ENCODE results near the gene NEMP1.
A peak's percentile ranks its signal among the peaks of the same experiment; 100 is the strongest.
"Not testable (repeated sequence)": the region's sequence is repeated elsewhere in the genome, so short reads cannot be mapped to it uniquely, and the experiment has no call there.

NEMP1 gene, protein sequence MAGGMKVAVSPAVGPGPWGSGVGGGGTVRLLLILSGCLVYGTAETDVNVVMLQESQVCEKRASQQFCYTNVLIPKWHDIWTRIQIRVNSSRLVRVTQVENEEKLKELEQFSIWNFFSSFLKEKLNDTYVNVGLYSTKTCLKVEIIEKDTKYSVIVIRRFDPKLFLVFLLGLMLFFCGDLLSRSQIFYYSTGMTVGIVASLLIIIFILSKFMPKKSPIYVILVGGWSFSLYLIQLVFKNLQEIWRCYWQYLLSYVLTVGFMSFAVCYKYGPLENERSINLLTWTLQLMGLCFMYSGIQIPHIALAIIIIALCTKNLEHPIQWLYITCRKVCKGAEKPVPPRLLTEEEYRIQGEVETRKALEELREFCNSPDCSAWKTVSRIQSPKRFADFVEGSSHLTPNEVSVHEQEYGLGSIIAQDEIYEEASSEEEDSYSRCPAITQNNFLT

DNA sequence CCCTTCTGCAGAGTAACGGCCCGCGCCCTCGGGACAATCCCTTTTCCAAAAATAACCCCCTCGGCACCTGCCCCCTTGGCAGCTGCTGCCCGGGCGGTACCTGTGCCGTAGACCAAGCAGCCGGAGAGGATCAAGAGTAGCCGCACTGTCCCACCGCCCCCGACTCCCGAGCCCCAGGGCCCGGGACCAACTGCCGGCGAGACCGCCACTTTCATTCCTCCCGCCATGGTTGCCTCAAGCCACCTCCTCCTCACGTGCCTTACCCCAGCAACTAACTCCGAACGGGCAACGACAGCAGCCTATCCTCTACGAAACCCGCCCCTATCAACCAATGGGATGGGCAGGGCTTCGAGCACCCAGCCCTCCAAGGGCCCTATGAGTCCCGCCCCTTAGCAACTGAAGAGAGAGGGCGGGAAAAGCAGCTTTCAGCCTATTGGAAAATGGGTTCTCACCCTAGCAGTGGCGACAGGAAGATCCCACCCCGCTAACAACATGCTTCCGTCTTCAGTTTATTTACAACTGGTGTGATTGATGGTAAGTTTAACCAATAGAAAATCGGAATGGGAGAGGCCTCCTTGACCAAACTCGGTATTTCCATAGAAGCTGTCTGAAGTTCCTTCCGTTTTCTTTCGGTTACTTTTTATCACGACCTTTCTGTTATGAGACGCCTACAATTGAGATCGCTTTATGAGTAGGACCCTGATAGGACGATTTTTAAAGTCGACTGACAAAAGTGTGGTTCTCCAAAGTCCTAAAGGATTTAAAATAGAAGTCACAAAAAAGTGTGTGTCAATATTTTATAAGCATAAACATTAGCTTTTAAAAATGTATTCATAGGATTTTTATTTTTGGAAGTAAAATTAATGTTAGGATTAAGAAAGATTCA lies at the start of gene NEMP1:
TSS of gene NEMP1 (minus strand) at position 273 of the 886 bp plus-strand sequence. CDS start at position 227, 46 bp downstream.
- peak; percentile 73 to 92 (median 84) for DNase-seq (ENCODE audit: low read depth in 4 of 4, low spot score in 1 of 4)

DNA sequence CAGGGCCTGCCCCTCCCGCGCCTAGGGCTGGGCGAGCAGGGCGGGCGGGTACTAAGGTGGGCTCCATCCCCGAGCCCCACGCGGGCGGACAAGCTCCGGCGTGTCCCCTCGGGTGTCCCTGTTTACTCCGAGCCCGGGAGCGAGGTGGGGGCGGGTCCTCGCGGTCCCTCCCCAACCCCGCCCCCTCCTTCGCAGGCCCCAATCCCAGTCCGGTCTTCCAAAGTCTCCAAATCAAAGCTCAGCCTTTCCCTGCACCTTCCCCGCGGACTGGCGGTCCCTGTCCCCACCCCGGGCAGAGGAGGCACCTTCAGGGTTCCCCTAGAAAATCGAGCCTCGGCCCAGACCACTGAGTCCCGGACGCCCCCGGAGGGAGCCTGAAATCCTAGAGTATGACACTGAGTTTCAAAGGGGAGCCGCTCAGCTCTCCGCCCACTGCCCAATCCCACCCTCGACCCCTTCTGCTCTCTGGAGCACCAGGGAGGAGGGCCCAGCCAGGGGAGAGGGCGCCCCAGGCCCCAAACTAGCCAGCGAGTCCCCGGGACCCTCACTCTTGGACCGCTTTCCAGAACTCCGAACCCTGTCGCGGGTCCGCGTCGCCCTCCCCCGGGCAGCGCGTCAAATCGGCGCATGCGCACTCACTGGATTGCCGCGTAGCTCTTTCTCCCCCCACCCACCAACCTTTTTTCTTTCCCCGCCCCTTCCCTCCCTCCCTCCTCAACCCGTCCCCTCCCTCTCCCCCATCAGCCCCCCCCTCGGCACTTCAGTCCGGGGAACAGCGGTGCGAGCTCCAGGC lies 49.3 kb upstream of the NEMP1 start, which contains the start of gene LRP1:
TSS of gene LRP1 (plus strand) at position 758 of the 793 bp plus-strand sequence. CDS start 482 bp downstream, outside the sequence.
- peak; percentile 50 to 67 (median 57) for DNase-seq (ENCODE audit: low read depth in 4 of 4, low spot score in 1 of 4)

DNA sequence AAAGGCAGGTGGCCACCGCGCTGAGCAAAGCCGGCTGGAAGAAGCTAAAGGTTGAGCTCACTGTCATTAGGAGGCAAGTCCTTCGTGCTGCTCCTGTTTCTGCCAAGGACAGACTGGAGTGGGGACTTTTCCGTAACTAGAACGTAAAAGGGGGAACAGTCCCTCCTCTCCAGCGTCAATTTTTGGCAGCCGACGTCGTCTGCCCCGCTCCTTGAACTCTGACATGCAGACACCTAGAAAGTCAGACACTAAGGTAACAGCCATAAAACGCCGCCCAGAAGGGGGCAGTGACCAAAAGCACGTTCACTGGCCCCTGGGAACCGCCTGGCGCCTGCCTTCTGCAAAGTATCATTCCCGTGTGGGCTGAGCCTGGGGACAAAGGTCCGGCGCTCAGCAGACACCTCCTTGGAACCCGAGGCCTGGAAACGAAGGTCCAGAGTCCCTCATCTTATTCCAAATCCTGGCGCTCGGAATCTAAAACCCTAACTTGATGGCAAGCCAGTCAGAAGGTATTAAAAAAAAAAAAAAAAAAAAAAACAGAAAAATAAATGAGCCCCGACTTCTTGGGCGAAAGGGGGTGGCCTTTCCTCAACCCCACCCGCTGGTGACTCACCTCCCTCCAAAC lies 48.6 kb upstream of the NEMP1 start:
- no peak for DNase-seq (ENCODE audit: low read depth in 4 of 4, low spot score in 1 of 4)

DNA sequence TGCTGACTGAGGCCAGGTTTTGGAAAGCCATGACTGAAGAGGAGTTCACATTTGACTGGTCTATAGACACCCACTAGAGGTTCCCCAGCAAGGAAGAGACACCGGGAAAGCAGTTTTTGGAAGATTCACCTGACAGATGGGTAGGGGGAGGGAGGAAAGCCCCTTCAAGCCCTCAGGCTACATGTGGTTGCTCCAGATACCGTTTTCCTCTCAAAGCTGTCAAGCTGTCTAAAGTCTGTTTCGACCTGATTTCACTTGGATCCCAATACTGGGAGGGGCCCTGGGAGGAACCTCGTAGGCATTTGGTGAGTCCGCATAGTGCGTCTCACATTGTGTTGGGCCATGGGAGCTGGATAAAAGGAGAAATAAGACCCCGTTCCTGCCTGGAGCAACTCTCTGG lies 48.0 kb upstream of the NEMP1 start:
- DNase-seq (ENCODE audit: low read depth in 4 of 4, low spot score in 1 of 4), result no peak

DNA sequence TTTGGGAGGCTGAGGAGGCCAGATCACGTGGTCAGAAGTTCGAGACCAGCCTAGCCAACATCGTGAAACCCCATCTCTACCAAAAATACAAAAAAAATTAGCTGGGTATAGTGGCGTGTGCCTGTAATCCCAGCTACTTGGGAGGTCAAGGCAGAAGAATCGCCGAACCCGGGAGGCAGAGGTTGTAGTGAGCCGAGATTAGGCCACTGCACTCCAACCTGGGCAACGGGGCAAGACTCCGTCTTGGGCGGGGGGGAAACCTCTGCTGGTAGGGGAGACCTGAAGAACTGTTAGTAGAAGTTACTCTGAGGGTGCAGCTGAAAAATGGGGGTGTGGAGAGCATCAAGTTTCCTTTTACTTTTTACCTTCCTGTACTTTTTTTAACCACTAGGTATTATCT lies 47.5 kb upstream of the NEMP1 start:
- no peak for DNase-seq (ENCODE audit: low read depth in 4 of 4, low spot score in 1 of 4)

DNA sequence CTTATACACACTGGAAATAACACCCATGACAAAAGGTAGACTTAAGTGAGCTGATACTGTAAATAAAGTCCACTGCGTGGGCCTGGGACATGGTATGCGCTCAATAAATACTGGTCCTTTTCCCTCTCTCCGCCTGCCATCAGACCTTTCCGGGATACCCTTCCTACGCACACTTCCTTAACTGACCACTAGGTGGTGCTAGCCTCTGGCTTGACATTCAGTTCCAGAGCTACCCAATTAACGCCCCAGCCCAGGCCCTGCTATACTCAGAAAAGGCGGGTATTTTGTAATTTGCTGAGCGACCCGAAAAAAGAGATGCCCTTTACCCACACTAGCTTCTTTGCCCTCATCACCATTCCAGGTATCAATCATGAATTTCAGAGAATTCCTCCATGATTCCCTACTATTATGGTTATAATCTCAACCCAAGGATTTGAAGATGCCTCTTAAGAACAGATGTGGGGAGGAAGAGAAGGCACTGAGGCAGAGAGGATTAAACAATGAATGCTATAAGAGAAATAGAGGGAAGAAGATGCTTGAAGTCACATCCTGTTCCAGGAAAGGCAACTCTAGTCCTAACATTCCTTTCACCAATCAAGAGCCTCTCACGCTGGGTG lies 45.8 kb upstream of the NEMP1 start:
- peak; percentile 47 to 72 (median 59) for DNase-seq (ENCODE audit: low read depth in 4 of 4, low spot score in 1 of 4)

DNA sequence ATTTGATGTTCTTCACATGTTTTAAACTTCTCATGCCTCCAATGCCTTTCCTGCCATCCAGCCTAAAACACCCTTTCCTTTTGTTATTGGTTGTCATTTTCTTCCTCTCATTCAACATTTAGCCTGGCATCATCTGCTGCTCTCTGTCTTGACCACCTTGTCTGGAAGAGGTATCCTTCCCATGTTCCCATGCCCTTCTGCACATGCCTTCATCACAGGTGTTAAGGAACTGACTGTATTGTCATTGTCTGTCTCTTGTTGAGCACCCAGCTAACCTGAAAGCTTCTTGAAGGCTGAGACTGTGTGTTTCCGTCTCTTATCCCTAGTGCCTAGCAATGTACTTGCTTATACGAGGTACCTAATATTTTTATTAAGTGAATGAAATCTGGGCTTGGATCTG lies 45.2 kb upstream of the NEMP1 start:
- no peak for DNase-seq (ENCODE audit: low read depth in 4 of 4, low spot score in 1 of 4)

DNA sequence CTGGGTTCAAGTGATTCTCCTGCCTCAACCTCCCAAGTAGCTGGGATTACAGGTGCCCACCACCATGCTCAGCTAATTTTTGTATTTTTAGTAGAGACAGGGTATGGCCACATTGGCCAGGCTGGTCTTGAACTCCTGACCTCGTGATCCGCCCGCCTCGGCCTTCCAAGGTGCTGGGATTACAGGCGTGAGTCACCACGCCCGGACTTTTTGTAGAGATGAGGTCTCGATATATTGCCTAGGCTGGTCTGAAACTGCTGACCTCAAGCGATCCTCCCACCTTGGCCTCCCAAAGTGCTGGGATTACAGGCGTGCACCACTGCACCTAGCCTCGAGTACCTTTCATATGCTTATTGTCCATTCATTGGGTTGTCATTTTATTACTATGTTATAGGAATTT lies 42.1 kb upstream of the NEMP1 start:
- DNase-seq (ENCODE audit: low read depth in 4 of 4, low spot score in 1 of 4), result not testable (repeated sequence)

DNA sequence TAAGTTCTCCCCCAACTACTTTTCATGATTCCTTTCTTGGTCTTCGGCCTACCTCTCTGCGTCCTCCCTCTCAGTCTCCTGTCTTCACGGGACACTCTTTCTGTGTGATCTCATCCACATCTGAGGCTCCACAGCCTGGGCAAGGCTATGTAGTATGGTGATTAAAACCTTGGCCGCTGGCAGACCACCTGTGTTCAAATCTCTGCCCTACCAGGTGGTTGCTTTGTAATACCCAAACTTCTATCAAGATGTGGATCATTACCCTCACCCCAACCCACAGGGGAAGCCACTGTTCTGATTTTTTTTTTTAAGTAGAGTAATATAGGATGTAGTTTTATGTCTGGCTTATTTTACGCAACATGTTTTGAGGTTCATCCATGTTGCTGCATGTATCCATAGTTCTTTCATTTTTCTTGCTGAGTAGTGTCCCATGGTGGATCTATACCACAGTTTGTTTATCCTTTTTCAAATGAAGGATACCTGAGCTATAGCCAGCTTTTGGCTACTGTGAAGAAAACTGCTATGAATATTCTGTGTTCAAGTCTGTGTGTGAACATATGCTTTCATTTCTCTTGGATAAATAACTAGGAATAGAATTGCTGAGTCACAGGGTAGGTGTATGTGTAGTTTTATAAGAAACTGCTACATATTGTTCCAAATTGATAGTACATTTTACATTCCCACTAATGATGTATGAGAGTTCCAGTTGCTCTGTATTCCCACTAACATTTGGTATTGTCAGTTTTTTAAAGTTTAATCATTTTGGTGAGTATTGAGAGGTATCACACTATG lies 40.9 kb upstream of the NEMP1 start:
- DNase-seq (ENCODE audit: low read depth in 4 of 4, low spot score in 1 of 4), result no peak

DNA sequence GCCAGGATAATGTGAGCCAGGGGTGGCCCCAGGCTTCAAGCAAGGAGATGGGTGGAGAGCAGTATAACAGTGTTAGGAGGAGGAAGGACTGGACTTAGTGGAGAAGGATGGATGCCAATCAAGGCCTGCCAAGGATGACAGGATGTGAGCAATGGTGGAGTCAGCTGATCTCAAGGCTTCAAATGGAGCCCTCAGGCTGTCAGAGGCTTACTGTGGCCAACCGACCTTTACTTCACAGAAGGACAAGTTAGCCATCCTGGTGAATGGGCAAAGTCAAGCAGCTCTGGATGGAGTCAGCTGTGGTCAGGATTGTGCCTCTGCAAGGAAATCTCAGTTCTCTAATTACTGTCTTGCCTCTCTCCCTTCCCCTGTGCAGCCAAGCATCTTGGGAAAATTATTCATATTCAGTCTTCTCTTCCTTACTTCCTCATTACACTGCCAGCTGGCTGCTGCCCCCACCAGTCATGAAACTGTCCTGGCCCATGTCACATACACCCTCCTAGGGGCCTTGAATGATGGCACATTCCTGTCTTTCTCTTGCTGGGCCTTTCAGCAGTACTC lies 40.2 kb upstream of the NEMP1 start:
- DNase-seq (ENCODE audit: low read depth in 4 of 4, low spot score in 1 of 4), result no peak

DNA sequence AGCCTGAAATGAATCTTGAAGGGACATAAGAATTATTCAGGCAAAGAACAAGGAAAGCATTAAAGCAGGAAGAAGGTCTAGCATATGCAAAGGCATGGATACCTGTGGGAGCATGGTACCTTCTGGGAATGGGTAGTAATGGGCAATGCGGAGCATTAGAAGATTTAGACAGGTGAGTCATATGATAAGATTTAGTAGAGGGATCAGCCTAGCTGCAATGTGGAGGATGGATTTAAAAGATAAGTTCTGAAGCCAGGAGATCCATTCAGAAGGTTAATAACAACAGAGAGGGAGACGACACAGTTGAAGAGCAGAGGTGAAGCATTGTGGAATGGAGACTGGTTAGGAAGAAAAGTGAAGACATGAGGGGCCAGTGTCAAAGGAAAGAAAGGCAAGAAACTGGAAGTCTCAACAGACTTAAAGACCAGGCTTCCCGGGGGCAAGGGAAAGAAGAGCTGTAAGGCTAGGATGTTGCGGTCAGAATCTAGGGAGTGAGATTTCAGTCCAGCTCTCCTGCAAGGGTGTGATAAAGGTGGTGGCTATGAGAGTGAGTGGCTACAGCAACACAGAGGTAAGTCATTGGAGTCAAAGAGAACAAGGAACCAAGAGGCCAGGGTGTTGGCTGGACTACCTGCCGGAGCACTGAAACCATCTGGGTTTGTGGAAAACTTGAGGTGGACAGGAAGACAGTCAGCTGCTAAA lies 38.1 kb upstream of the NEMP1 start:
- DNase-seq (ENCODE audit: low read depth in 4 of 4, low spot score in 1 of 4), result no peak

DNA sequence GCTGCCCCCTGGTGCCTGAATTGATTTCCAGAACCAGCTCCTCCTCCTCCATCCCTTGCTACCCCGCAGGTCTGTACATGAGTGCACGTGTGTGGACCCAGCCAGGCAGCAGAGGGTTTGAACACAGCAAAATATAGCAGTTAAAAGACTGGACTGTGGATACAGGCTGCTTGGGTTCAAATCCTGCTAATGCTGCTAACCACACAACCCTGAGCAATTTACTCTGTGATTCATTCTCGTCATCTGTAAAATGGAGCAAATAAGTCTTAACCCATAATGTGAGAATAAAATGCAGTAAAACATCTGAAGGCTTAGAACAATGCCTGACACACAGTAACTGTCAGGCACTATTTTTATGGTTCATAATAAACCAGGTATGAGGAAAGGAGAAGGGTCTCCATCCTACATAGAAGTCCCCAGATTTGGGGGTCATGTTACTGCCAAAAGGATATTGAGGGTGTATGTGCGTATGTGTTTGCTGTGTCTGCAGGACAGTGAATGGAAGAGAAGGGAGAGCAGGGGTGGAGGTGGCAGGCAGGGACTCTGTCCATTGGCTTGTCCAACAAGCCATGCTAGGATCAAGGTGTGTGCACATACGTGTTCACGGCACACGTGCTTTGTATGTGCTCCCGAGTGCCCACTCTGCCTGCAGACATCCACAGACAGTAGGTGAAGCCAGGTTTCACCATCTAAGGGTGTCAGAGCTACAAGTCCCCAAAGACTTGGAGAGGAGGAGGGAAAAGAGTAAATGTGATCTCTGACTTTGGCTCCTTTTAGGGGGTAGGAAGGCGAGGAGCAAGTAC lies 34.1 kb upstream of the NEMP1 start:
- peak in 1 of 4 experiments; percentile 86 for DNase-seq (ENCODE audit: low read depth in 4 of 4, low spot score in 1 of 4)

DNA sequence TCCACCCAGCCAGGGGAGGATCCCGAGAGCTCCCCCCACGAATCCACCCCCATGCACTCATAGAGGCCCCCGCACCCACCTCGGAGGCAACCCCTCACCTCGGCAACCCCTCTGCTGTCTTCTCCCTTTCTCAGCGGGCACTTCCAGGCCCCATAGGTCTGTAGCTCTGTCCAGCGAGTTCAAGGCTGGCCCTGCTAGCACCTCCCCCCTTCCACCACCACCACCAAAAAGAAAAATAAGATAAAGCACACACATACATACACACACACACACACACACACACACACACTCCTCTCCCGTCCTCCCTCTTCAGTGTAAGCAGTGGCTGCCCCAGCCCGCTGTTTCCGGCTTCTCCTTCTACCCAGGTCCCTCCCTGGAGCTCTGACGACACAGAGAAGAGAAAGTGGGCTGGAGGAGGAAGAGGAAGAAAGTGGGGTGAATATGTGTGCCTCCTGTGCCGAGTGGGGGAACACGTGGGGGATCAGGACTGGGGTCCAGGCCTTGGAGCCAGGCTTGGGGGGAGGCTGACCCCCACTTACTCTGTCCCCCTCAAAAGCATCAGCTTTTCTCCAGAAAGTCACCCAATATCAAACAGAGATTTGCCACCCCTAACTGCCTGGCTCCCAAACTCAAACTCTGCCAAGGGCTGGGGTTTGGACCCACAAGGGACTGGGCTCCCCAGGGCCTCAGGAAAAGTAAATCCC lies 32.6 kb upstream of the NEMP1 start, which contains the start of gene STAT6:
TSS of gene STAT6 (minus strand) at position 332 of the 704 bp plus-strand sequence. CDS start 3,084 bp downstream, outside the sequence.
- DNase-seq (ENCODE audit: low read depth in 4 of 4, low spot score in 1 of 4), result peak in 3 of 4 experiments; percentile 57 to 69 (median 68)

DNA sequence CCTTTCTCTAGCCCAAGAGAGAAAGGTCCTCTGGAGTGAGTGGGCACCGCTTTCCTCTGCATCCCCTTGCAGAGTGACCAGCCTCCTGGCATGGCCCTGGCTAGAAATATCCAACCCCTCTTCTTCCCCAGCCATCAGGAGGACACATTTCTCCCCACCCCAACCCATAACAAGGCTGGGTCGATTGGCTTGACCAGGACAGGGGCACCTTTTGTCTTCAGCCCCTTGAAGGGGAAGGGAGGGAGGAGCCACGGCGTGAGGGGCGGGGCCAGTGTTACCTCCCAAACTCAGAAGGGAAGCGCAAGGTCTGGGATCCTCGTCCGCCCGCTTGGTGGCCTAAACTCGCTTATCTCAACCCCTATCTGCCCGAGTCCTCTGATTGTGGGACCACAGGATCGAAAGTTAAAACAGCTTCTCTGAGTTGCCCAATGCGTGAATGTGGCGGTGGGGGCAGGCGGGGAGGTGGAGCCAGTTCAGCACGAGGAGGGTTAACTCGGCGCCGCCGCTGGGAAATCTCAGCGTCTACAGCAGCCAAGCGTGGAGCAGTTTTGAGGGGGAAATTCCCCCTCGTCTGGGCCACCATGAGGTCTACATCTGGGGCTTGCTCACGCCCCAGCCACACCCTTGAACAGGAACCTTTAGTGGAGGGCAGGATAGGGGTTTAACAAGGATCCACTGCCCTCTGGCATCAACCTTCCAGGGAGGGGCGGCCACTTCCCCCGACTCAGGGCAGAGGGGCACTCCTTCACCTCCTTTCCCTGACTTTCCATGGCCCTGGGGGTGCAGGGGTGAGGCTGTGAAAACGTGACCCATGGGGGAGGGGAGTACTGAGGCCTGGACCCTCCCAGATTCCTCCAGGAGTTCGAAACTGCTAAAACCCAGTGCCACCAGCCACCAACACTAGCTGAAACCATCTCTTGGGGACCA lies 31.8 kb upstream of the NEMP1 start:
- DNase-seq (ENCODE audit: low read depth in 4 of 4, low spot score in 1 of 4), result peak in 1 of 4 experiments; percentile 74

DNA sequence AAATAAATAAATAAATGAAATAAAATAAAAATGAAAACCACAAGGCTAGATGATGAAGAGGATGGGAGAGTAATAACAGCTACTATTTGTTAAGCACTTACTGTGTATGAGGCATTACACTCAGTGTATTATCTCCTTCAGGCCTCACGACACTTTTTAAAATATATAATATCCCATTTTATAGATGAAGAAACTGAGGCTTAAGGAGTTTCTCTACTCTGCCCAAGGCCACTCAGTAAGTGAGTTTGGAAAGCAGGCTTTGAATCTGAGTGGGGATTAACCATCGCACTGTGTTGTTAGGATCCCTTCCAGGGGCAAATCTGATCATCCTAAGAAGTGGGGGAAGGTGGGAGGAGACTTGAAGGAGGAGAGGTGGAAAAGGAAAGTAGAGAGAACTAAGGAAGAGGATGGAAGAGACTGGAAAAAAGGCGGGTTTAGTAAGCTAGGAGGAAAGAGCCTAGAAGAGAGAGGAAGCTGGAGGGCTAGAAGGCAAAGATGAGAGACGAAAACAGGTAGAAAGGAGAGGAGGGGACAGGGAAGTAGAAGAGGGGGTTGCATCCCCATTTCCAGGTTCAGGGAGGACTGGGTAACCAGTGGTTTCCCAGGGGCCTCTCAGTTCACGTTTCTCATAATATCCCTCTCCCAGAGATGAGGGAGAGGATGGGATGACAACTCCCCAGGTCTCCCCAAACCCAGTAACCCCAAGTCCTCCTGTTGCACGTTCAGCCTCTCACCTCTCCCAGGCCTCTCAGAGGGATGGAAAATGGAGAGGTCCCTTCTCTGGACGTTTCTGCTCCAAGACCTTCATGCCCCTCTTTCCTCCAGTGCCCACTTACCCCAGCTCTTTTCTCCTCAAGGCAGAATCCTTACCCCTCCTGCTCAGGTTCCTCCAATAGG lies 30.9 kb upstream of the NEMP1 start:
- no peak for DNase-seq (ENCODE audit: low read depth in 4 of 4, low spot score in 1 of 4)
